MM.1S (cell line): ENCODE results near the gene CPT1B.

Experiments used
- DNase-seq: peaks from one replicate; pipeline ENCODE4 v3.0.0-alpha.2; 2015
- H2AFZ ChIP-seq: fragments of 300-600 bp; sonication (generic); 2 replicates; pipeline ENCODE4 v1.6.0; 2016; ENCODE audit warnings: antibody characterized with exemption, low read length
- H3F3A ChIP-seq: fragments of 300-600 bp; sonication (generic); 2 replicates; pipeline ENCODE4 v1.6.1; 2016; ENCODE audit warnings: mild to moderate bottlenecking, antibody characterized with exemption, low read length, moderate library complexity, mixed read lengths; ENCODE audit not compliant: insufficient read depth
- H3K27ac ChIP-seq: fragments of 300-600 bp; sonication (generic); 2 replicates; pipeline ENCODE4 v1.5.1; 2016; ENCODE audit warnings: mild to moderate bottlenecking, low read length
- H3K27me3 ChIP-seq: fragments of 300-600 bp; sonication (generic); replicated peaks from 2 replicates; pipeline ENCODE4 v1.6.0; 2016; ENCODE audit warnings: low read length; ENCODE audit not compliant: insufficient read depth
- H3K36me3 ChIP-seq: fragments of 300-600 bp; sonication (generic); replicated peaks from 2 replicates; pipeline ENCODE4 v1.6.1; 2016; ENCODE audit warnings: mild to moderate bottlenecking, low read length, mixed read lengths; ENCODE audit not compliant: insufficient read depth
- H3K4me1 ChIP-seq: fragments of 300-600 bp; sonication (generic); 2 replicates; pipeline ENCODE4 v1.6.1; 2016; ENCODE audit warnings: low read length, mixed read lengths
- H3K4me2 ChIP-seq: fragments of 300-600 bp; sonication (generic); 2 replicates; pipeline ENCODE4 v1.6.0; 2016; ENCODE audit warnings: low read depth, low read length
- H3K4me3 ChIP-seq: fragments of 300-600 bp; sonication (generic); 2 replicates; pipeline ENCODE4 v1.5.1; 2016; ENCODE audit warnings: low read length, mixed read lengths
- H3K79me2 ChIP-seq: fragments of 300-600 bp; sonication (generic); 2 replicates; pipeline ENCODE4 v1.6.1; 2016; ENCODE audit warnings: mixed run types, low read length, mixed read lengths
- H3K9ac ChIP-seq: fragments of 300-600 bp; sonication (generic); 2 replicates; pipeline ENCODE4 v1.6.1; 2016; ENCODE audit warnings: low read length, mixed read lengths
- H3K9me2 ChIP-seq: fragments of 300-600 bp; sonication (generic); replicated peaks from 2 replicates; pipeline ENCODE4 v1.6.1; 2016; ENCODE audit warnings: mild to moderate bottlenecking, low read length, mixed read lengths; ENCODE audit not compliant: insufficient read depth
- H3K9me3 ChIP-seq: fragments of 300-600 bp; sonication (generic); replicated peaks from 2 replicates; pipeline ENCODE4 v1.6.1; 2016; ENCODE audit warnings: mild to moderate bottlenecking, low read length, mixed read lengths; ENCODE audit not compliant: insufficient read depth
- H4K20me1 ChIP-seq: fragments of 300-600 bp; sonication (generic); 2 replicates; pipeline ENCODE4 v1.6.1; 2016; ENCODE audit warnings: mild to moderate bottlenecking, low read length, moderate library complexity, mixed read lengths; ENCODE audit not compliant: insufficient read depth
- EZH2 ChIP-seq: fragments of 300-600 bp; sonication (generic); optimal IDR thresholded peaks from 2 replicates; pipeline ENCODE3; 2017; ENCODE audit warnings: low read depth, mild to moderate bottlenecking, antibody characterized with exemption, low read length, mixed read lengths
- EZH2phosphoT487 ChIP-seq: fragments of 300-600 bp; sonication (generic); IDR thresholded peaks from 2 replicates; pipeline ENCODE4 v1.6.1; 2018; ENCODE audit warnings: antibody characterized with exemption, low read length
- TF ChIP-seq, protein P1 (sequence below): fragments of 300-600 bp; sonication (generic); IDR thresholded peaks from 2 replicates; pipeline ENCODE4 v1.5.1; 2016; ENCODE audit warnings: antibody characterized with exemption, low read length, mixed read lengths

The CPT1B gene

DNA sequence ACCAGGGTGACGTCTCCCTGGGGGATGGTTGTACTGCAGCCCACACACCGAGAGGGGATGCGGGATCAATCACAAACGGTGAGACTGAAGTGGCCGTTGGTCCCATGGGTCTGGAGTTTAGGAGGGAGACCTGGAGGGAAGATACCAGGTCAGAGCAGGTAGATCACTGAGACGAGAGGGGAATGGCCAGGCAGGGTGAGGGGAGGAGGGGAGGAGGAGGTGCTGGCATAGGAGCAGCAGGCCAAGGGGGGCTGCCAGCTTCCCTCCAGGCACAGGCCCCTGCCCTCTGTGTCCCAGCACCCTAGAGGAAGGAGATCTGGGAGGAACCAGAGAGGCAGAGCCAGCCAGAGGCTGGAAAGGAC lies 29.4 kb upstream of the CPT1B start:
- H3F3A ChIP-seq = no peaks in the 10 kb centered on the region
- H3K79me2 ChIP-seq = no peaks in the 10 kb centered on the region
- H3K4me3 ChIP-seq = no peak overlapping the region
- H3K9me2 ChIP-seq = no peaks in the 10 kb centered on the region
- H3K4me2 ChIP-seq = no peak overlapping the region
- no peak overlapping the region for H3K9ac ChIP-seq
- no peaks in the 10 kb centered on the region for H3K4me1 ChIP-seq
- H3K9me3 ChIP-seq = no peaks in the 10 kb centered on the region
- no peaks in the 10 kb centered on the region for H4K20me1 ChIP-seq
- no peak for DNase-seq
- H2AFZ ChIP-seq = no peak overlapping the region
- H3K36me3 ChIP-seq = no peaks in the 10 kb centered on the region
- H3K27me3 ChIP-seq = peaks cover 92% of the 10 kb centered on the region
- no peak overlapping the region for H3K27ac ChIP-seq
- TF ChIP-seq, protein P1, sequence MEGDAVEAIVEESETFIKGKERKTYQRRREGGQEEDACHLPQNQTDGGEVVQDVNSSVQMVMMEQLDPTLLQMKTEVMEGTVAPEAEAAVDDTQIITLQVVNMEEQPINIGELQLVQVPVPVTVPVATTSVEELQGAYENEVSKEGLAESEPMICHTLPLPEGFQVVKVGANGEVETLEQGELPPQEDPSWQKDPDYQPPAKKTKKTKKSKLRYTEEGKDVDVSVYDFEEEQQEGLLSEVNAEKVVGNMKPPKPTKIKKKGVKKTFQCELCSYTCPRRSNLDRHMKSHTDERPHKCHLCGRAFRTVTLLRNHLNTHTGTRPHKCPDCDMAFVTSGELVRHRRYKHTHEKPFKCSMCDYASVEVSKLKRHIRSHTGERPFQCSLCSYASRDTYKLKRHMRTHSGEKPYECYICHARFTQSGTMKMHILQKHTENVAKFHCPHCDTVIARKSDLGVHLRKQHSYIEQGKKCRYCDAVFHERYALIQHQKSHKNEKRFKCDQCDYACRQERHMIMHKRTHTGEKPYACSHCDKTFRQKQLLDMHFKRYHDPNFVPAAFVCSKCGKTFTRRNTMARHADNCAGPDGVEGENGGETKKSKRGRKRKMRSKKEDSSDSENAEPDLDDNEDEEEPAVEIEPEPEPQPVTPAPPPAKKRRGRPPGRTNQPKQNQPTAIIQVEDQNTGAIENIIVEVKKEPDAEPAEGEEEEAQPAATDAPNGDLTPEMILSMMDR = no peak
- no peak for TF ChIP-seq EZH2phosphoT487
- no peak for TF ChIP-seq EZH2

- Histone ChIP-seq H4K20me1 (no peaks in the 10 kb centered on the region), H3F3A (no peaks in the 10 kb centered on the region), H3K27ac (no peak overlapping the region), H3K79me2 (no peaks in the 10 kb centered on the region), H3K4me2 (no peak overlapping the region), H3K4me1 (no peaks in the 10 kb centered on the region), H3K27me3 (peaks cover 93% of the 10 kb centered on the region), H3K9ac (no peak overlapping the region), H3K9me3 (no peaks in the 10 kb centered on the region), H3K9me2 (no peaks in the 10 kb centered on the region), H3K36me3 (no peaks in the 10 kb centered on the region), H2AFZ (no peak overlapping the region), H3K4me3 (no peak overlapping the region)
- no peak for DNase-seq
- TF ChIP-seq EZH2phosphoT487 (no peak), EZH2 (no peak)
- TF ChIP-seq, protein P1 = no peak
These were observed 28.9 kb upstream of the CPT1B start for GRCh38 chr22:50606946-50607658.

DNA sequence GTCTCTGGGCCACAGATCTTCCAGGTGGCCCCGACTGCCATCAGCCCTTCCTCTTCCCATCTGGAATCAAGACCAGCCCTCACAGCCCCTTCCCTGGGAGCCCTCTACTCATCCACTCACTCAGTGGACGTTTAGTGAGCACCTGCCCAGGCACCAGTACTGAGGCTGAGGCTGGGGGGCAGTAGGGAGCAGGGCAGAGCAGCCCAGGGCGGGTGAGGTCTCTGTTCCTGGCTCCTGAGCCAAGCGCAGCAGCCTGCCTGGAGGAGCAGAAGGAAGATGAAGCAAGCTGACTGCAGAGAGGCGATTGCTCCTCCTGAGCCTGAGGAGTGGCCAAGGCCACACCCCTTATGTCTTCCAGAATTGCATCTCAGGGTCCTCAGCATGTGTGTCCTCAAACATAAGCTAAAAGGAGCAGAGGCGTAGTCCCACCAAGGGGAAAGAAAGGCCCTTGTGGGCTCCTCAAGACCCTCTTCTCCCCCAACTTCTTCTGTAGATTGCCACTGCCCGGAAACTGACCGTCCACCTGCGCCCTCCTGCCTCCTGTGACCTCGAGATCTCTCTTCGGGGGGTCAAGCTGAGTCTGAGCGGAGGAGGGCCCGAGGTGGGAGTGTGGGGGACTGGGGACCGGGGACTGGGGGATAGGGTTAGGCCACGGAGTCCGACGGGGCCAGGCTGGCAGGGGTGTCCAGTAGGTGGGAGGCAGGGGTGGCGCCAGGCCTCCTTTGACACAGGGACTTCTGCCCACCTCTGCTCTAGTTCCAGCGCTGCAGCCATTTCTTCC lies 28.1 kb upstream of the CPT1B start:
- H3K9ac ChIP-seq = no peak overlapping the region
- no peak overlapping the region for H3K4me3 ChIP-seq
- H3K9me3 ChIP-seq = no peaks in the 10 kb centered on the region
- TF ChIP-seq, protein P1 = peak; percentile 13; the same call in 1 of the 2 replicates
- no peak for TF ChIP-seq EZH2phosphoT487
- TF ChIP-seq EZH2 = no peak
- no peaks in the 10 kb centered on the region for H4K20me1 ChIP-seq
- H3K4me2 ChIP-seq = no peak overlapping the region
- H3K4me1 ChIP-seq = no peaks in the 10 kb centered on the region
- H3K79me2 ChIP-seq = no peaks in the 10 kb centered on the region
- H3K27ac ChIP-seq = no peak overlapping the region
- no peaks in the 10 kb centered on the region for H3F3A ChIP-seq
- DNase-seq = no peak
- H3K27me3 ChIP-seq = peaks cover 93% of the 10 kb centered on the region
- no peak overlapping the region for H2AFZ ChIP-seq
- H3K36me3 ChIP-seq = no peaks in the 10 kb centered on the region
- no peaks in the 10 kb centered on the region for H3K9me2 ChIP-seq
